Measurements from ENCODE around the gene SLC25A39. TPM values are rescaled to one million over a fixed set of nuclear protein-coding genes. Genes with fewer than 3 reads are reported as not detected.

Gene SLC25A39
- total RNA-seq, 2 donors from 2014 or later = 115 to 267 TPM

DNA sequence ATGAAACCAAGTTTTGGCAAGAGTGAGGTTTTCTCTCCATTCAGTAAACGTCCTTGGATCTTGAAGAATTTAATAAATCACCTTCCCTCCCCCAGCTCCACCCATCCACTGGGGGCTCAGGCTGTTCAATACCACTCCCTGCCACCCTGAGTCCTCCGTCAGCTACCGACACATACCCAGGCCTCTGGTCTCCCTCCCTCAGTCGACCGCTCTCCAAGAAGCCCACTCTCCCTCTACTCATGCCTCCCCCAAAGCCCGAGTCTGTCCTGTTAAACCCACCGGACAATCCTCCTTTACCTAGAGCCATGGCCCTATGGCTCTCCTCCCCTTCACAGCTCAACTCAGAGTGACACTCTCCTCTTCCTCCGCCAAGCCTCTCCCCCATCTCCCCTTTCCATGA lies 37.0 kb downstream of the SLC25A39 start:
- Histone ChIP-seq H3K4me1 (no peaks in the 10 kb centered on the region), H3K4me3 (no peak overlapping the region), H3K27ac (no peak overlapping the region), H3K36me3 (no peaks in the 10 kb centered on the region), H3K9me3 (no peaks in the 10 kb centered on the region), H3K27me3 (no peaks in the 10 kb centered on the region), H3K9ac (ENCODE audit: low read depth in 2 of 2, low read length in 2 of 2) (no peak overlapping the region)
- intact Hi-C loops (cut with DNase I) = no loop called here
- TF ChIP-seq, protein P1, sequence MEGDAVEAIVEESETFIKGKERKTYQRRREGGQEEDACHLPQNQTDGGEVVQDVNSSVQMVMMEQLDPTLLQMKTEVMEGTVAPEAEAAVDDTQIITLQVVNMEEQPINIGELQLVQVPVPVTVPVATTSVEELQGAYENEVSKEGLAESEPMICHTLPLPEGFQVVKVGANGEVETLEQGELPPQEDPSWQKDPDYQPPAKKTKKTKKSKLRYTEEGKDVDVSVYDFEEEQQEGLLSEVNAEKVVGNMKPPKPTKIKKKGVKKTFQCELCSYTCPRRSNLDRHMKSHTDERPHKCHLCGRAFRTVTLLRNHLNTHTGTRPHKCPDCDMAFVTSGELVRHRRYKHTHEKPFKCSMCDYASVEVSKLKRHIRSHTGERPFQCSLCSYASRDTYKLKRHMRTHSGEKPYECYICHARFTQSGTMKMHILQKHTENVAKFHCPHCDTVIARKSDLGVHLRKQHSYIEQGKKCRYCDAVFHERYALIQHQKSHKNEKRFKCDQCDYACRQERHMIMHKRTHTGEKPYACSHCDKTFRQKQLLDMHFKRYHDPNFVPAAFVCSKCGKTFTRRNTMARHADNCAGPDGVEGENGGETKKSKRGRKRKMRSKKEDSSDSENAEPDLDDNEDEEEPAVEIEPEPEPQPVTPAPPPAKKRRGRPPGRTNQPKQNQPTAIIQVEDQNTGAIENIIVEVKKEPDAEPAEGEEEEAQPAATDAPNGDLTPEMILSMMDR (IDR thresholded peaks at IDR 0.05) = no peak
- DNase-seq = no peak

DNA sequence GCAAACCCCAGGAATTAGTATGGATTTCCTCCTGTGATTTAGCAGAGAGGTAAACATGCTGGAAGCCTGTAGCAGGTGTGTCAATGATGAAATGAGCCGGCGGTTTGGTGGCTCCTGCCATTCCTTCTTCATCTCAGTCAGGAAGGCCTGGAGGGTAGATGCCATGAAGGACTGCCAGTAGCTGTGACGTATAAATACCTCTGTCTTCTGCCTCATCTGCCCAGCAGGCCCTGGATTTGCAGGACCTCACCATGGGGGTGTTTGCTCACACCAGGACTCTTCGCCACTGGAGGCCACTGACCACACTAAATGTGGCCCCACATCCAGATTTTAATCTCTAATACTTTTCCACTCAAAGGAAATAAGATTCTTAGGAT lies 40.6 kb downstream of the SLC25A39 start:
- Histone ChIP-seq H3K4me1 (peaks cover 6% of the 10 kb centered on the region), H3K27me3 (no peaks in the 10 kb centered on the region), H3K27ac (no peak overlapping the region), H3K9me3 (no peaks in the 10 kb centered on the region), H3K9ac (ENCODE audit: low read depth in 2 of 2, low read length in 2 of 2) (no peak overlapping the region), H3K4me3 (no peak overlapping the region), H3K36me3 (no peaks in the 10 kb centered on the region)
- TF ChIP-seq, protein P1 (IDR thresholded peaks at IDR 0.05) = no peak
- intact Hi-C loops (cut with DNase I) = no loop called here
- no peak for DNase-seq

DNA sequence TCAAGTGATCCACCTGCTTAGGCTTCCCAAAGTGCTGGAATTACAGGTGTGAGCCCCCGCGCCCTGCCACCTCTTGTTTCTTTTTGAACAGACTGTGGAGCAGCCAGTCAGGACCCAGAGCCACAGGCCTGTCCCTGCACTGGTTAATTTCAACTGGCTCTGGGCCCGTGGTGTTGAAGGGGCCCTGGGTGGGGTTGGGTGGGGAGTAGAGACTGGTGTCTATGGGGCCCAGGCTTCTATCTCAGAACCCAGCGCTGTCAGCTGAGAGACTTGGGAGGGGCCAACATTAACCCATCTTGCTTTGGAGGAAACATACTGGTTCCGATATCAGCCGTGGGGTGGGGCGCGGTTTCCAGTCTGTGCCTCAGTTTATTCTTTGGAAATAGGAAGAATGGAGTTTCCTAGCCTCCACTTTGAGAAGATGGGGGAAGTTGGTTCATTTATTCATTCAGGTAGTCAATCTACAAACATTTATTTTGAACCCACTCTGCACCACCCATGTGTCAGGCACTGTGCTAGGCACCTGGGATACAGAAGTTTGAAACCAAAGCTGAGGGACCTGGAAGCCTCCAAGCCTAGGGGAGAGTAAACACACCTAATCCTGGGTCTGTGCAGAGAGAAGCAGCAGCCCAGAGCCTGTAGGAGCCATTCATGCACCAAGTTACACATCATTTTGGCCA lies 41.1 kb downstream of the SLC25A39 start:
- Histone ChIP-seq H3K36me3 (no peaks in the 10 kb centered on the region), H3K4me1 (peaks cover 6% of the 10 kb centered on the region), H3K27me3 (no peaks in the 10 kb centered on the region), H3K9me3 (no peaks in the 10 kb centered on the region), H3K4me3 (no peak overlapping the region), H3K27ac (no peak overlapping the region), H3K9ac (ENCODE audit: low read depth in 2 of 2, low read length in 2 of 2) (no peak overlapping the region)
- TF ChIP-seq, protein P1 (IDR thresholded peaks at IDR 0.05) = no peak
- no peak for DNase-seq
- intact Hi-C loops (cut with DNase I) = no loop called here

DNA sequence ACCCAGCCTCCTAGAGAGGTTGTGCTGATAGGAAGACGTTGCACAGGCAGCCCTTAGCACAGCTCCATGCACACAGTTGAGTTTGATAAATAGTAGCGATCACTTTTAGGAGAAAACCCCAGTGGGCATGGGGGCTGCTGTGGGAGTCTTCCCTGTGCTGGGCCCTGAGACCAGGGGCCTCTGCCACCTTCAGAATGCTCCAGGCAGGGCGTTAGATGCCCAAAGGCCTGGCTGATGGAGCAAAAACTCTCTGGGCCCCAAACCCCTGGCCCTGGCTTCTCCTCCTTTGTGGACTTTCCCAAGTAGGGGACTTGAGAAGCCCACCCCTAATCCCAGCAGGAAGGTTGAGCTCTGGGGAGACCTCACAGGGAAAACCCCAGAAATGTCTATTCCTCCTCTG lies 42.4 kb downstream of the SLC25A39 start:
- H3K27ac ChIP-seq = no peak overlapping the region
- no peak overlapping the region for H3K4me3 ChIP-seq
- H3K4me1 ChIP-seq = peaks cover 6% of the 10 kb centered on the region
- TF ChIP-seq, protein P1 (IDR thresholded peaks at IDR 0.05) = no peak
- H3K27me3 ChIP-seq = no peaks in the 10 kb centered on the region
- DNase-seq = no peak
- no peaks in the 10 kb centered on the region for H3K36me3 ChIP-seq
- no peaks in the 10 kb centered on the region for H3K9me3 ChIP-seq
- H3K9ac ChIP-seq (ENCODE audit: low read depth in 2 of 2, low read length in 2 of 2) = no peak overlapping the region
- intact Hi-C loops (cut with DNase I) = no loop called here

DNA sequence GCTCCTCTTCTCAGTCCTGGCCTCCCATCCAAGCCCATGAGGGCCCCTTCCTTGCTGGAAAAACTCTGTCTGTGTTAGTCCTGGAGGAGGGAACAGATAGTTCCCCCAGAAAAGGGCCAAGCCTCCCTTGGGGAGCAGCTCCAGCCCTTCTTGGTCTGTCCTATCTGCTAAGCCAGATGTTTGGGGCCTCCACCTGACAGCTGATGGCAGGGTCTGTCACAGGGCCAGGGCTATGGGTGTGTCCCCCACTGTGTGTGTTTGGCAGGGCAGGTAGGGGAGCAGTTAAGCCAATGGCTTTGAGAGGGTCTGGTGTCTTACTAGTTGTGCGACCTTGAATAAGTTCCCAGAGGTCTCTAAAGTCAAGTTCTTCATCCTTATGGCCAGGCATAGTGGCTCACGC lies 43.1 kb downstream of the SLC25A39 start:
- no peak for DNase-seq
- TF ChIP-seq, protein P1 (IDR thresholded peaks at IDR 0.05) = no peak
- Histone ChIP-seq H3K9me3 (no peaks in the 10 kb centered on the region), H3K4me1 (peaks cover 6% of the 10 kb centered on the region), H3K9ac (ENCODE audit: low read depth in 2 of 2, low read length in 2 of 2) (no peak overlapping the region), H3K36me3 (no peaks in the 10 kb centered on the region), H3K27me3 (no peaks in the 10 kb centered on the region), H3K4me3 (no peak overlapping the region), H3K27ac (no peak overlapping the region)
- intact Hi-C loops (cut with DNase I) = no loop called here

Measured in colonic mucosa (tissue), 4 donors.